RWPE1 (cell line): ENCODE results near the gene WDR48.

Experiments used
- CTCF ChIA-PET: fragments of 350-600 bp; sonication (Branson Sonifier 250); formaldehyde crosslinking; extraction: SDS; loops from one replicate; lab custom pipeline; 2021; lab: Yijun Ruan, JAX
- POLR2A ChIA-PET: fragments of 400-600 bp; formaldehyde crosslinking; extraction: SDS; loops from one replicate; lab custom pipeline; 2020; ENCODE audit warnings: antibody characterized with exemption; ENCODE audit not compliant: low non-redundant PET; lab: Yijun Ruan, JAX
- DNase-seq: peaks from one replicate; pipeline ENCODE4 v3.0.0; 2012; ENCODE audit warnings: low spot score
- H3K27ac ChIP-seq: fragments of 450-650 bp; 2 replicates; pipeline ENCODE4 v1.5.1; 2017
- CTCF ChIP-seq: fragments of 450-650 bp; conservative IDR thresholded peaks from 2 replicates; pipeline ENCODE4 v1.5.1; 2017; ENCODE audit warnings: low read depth, mild to moderate bottlenecking

WDR48 gene

GRCh38 chr3:39103324-39103693 is 51.5 kb downstream of the WDR48 start:
- ChIA-PET POLR2A (no interaction called here), CTCF (no interaction called here)
- no peak for TF ChIP-seq CTCF
- no peak for DNase-seq
- peak overlapping the region; percentile 43 for H3K27ac ChIP-seq

- CTCF ChIA-PET: no interaction called here
- POLR2A ChIA-PET: no interaction called here
- no peak for DNase-seq
- peak overlapping the region; percentile 43 for H3K27ac ChIP-seq
- TF ChIP-seq CTCF: no peak
Observed at GRCh38 chr3:39103791-39104552, 52.2 kb downstream of the WDR48 start.

- no peak for DNase-seq
- ChIA-PET POLR2A (no interaction called here), CTCF (no interaction called here)
- TF ChIP-seq CTCF: no peak
- peak overlapping the region; percentile 43 for H3K27ac ChIP-seq
Observed at GRCh38 chr3:39104961-39105686, 53.3 kb downstream of the WDR48 start.

GRCh38 chr3:39105687-39106063 is 53.9 kb downstream of the WDR48 start:
- H3K27ac ChIP-seq: peak overlapping the region; percentile 43; the same call in 1 of the 2 replicates

GRCh38 chr3:39106281-39106811 is 54.5 kb downstream of the WDR48 start:
- peak overlapping the region; percentile 83 for H3K27ac ChIP-seq
- DNase-seq: peak; percentile 49
- TF ChIP-seq CTCF: no peak
- POLR2A ChIA-PET: no interaction called here
- CTCF ChIA-PET: interaction anchor here (0.7 to 0.9 kb wide), 2 partner anchors 14 to 84 kb away, joined by 3 read pairs; no protein-coding TSS in a partner anchor

More at GRCh38 chr3:39105687-39106063, 53.9 kb downstream of the WDR48 start:
- no peak for TF ChIP-seq CTCF
- no peak for DNase-seq
- CTCF ChIA-PET: interaction anchor here (0.9 kb wide), 1 partner anchor 84 kb away, joined by 3 read pairs; no protein-coding TSS in a partner anchor
- POLR2A ChIA-PET: no interaction called here

- ChIA-PET POLR2A (no interaction called here), CTCF (interaction anchor here (0.7 kb wide), 2 partner anchors 13 to 83 kb away, joined by 3 to 5 read pairs; no protein-coding TSS in a partner anchor)
- peak; percentile 65 for DNase-seq
- TF ChIP-seq CTCF: no peak
- peak overlapping the region; percentile 83 for H3K27ac ChIP-seq
Observed at GRCh38 chr3:39106851-39107387, 55.1 kb downstream of the WDR48 start.
